K562 (cell line): ENCODE results near the gene PRSS1. TPM values are rescaled to one million over a fixed set of nuclear protein-coding genes. Genes with fewer than 3 reads are reported as not detected.

Experiments
- ATAC-seq: fragments of 200-7000 bp; cut with Tn5 transposase; 3 replicates; pipeline ENCODE4 v1.9.1; 2020; ENCODE audit warnings: moderate library complexity
- BruUV-seq: library from RNA; stranded (reverse); fragments of 400-500 nt; replicated peaks from 2 replicates; lab custom pipeline; 2021; lab: Mats Ljungman, UMichigan
- CTCF ChIA-PET: fragments of 300-600 bp; formaldehyde crosslinking; extraction: SDS; loops from one replicate; lab custom pipeline; 2021; ENCODE audit warnings: low intra/inter-chr PET ratio; lab: Yijun Ruan, JAX
- POLR2A ChIA-PET: fragments of 300-600, 350-650 bp; sonication (Branson Sonifier 250); formaldehyde crosslinking; extraction: SDS; loops from one replicate; lab custom pipeline; 2021; ENCODE audit warnings: antibody characterized with exemption, inconsistent platforms; lab: Yijun Ruan, JAX
- DNase-seq, 4 experiments: peaks; one replicate each; pipeline versions ENCODE4 v3.0.0 to v3.0.0-alpha.2; 2011 to 2018; ENCODE audit warnings: low spot score in 3 of 4, mixed read lengths in 3 of 4; ENCODE audit errors: extremely low read depth in 1 of 4
- FAIRE-seq: peaks from 2 replicates; lab custom pipeline; 2011; peaks lifted over from hg19 to GRCh38; lab: Jason Lieb, UNC
- H2AFZ ChIP-seq: 2 replicates; pipeline ENCODE4 v1.6.0; 2011; ENCODE audit warnings: low read depth, low read length, control low read depth, inconsistent platforms
- H3K27ac ChIP-seq: fragments of 200-600 bp; 3 replicates; pipeline ENCODE4 v1.8.0; 2011; ENCODE audit warnings: low read depth, mild to moderate bottlenecking, control low read depth, inconsistent platforms, low read length, moderate library complexity, mixed read lengths; ENCODE audit errors: extremely low read depth
- H3K27me3 ChIP-seq, 2 experiments: fragments of 300-600 bp in 1 of 2; 2 replicates in 1 of 2; 3 replicates in 1 of 2; pipeline versions ENCODE4 v1.6.0 to v1.8.0; 2011; ENCODE audit warnings: inconsistent platforms in 2 of 2, low read length in 2 of 2, mild to moderate bottlenecking in 1 of 2, mixed read lengths in 1 of 2, moderate library complexity in 1 of 2; ENCODE audit not compliant: control insufficient read depth in 2 of 2, insufficient read depth in 2 of 2
- H3K36me3 ChIP-seq: fragments of 300-600 bp; 3 replicates; pipeline ENCODE4 v1.8.0; 2011; ENCODE audit warnings: mild to moderate bottlenecking, low read length, inconsistent platforms; ENCODE audit not compliant: control insufficient read depth, insufficient read depth
- H3K4me1 ChIP-seq, 2 experiments: fragments of 200-600 bp in 1 of 2; replicated peaks in 1 of 2; 2 replicates in 1 of 2; 3 replicates in 1 of 2; pipeline versions ENCODE4 v1.5.1 to v1.8.0; 2011; ENCODE audit warnings: inconsistent platforms in 2 of 2, low read length in 2 of 2, mild to moderate bottlenecking in 1 of 2, mixed read lengths in 1 of 2, moderate library complexity in 1 of 2; ENCODE audit not compliant: control insufficient read depth in 2 of 2, insufficient read depth in 2 of 2
- H3K4me2 ChIP-seq: 2 replicates; pipeline ENCODE4 v1.6.1; 2011; ENCODE audit warnings: low read length, control low read depth, inconsistent platforms, mixed read lengths; ENCODE audit not compliant: insufficient read depth
- H3K4me3 ChIP-seq: fragments of 200-600 bp; sonication (generic), shearing (Covaris generic); 2 replicates; pipeline ENCODE4 v1.5.1; 2016; ENCODE audit warnings: control low read depth, inconsistent platforms
- H3K79me2 ChIP-seq: fragments of 200-600 bp; 3 replicates; pipeline ENCODE4 v1.8.0; 2011; ENCODE audit warnings: low read length, inconsistent platforms; ENCODE audit not compliant: control insufficient read depth, insufficient read depth
- H3K9ac ChIP-seq, 2 experiments: 2 replicates each; pipeline versions ENCODE4 v1.6.0 to v1.6.1; 2011; ENCODE audit warnings: low read depth in 2 of 2, low read length in 2 of 2, control low read depth in 1 of 2, inconsistent platforms in 1 of 2, mild to moderate bottlenecking in 1 of 2, mixed read lengths in 1 of 2; ENCODE audit not compliant: insufficient read depth in 1 of 2
- H3K9me1 ChIP-seq: one replicate; pipeline ENCODE4 v1.6.0; 2011; ENCODE audit warnings: inconsistent platforms, mild to moderate bottlenecking, low read length, moderate library complexity; ENCODE audit not compliant: control insufficient read depth, insufficient read depth
- H3K9me3 ChIP-seq: replicated peaks from 2 replicates; pipeline ENCODE4 v1.5.1; 2011; ENCODE audit warnings: low read depth, low read length, inconsistent platforms; ENCODE audit not compliant: control insufficient read depth, insufficient read depth
- H4K20me1 ChIP-seq: replicated peaks from 2 replicates; pipeline ENCODE4 v1.6.1; 2011; ENCODE audit warnings: low read length, inconsistent platforms, mixed read lengths; ENCODE audit not compliant: control insufficient read depth, insufficient read depth
- MECOM ChIP-seq: fragments of 250-450 bp; sonication (Bioruptor Pico); IDR thresholded peaks from 2 replicates; pipeline ENCODE4 v1.8.0; 2022; ENCODE audit warnings: inconsistent platforms
- NUFIP1 ChIP-seq: fragments of 450-650 bp; IDR thresholded peaks from 2 replicates; pipeline ENCODE4 v1.6.1; 2018; ENCODE audit not compliant: partially characterized antibody
- TFE3 ChIP-seq: fragments of 450-650 bp; formaldehyde crosslinking; IDR thresholded peaks from 2 replicates; pipeline ENCODE4 v1.4.0; 2020; ENCODE audit warnings: mild to moderate bottlenecking, mixed read lengths
- ZKSCAN8 ChIP-seq: fragments of 200-800 bp; sonication (Bioruptor generic); IDR thresholded peaks from 2 replicates; pipeline ENCODE4 v1.6.1; 2016; ENCODE audit warnings: missing genetic modification characterization, missing compliant biosample characterization
- ZNF217 ChIP-seq: sonication (generic); formaldehyde crosslinking; IDR thresholded peaks from 2 replicates; pipeline ENCODE4 v1.8.0; 2022; ENCODE audit warnings: mild to moderate bottlenecking, missing genetic modification reagents
- WGBS: fragments of 100-300 bp; shearing (Covaris generic); methylation state at CpG from one replicate; pipeline ENCODE4 v1.1.6; 2016; ENCODE audit warnings: low coverage, mixed read lengths; ENCODE audit not compliant: insufficient coverage; ENCODE audit errors: missing lambda C conversion rate; 5-methylcytosine and 5-hydroxymethylcytosine counted together
- in situ Hi-C: fragments of 300-500 bp; cut with MboI; formaldehyde crosslinking; loops from 4 replicates; pipeline ENCODE4 v1.15.0; 2018; ENCODE audit warnings: inconsistent platforms, mixed read lengths
- intact Hi-C: fragments of 100-400 bp; cut with micrococcal nuclease; formaldehyde crosslinking; loops from 2 replicates; pipeline ENCODE4 v1.14.2; 2022
- polyA plus RNA-seq, 8 experiments: library from polyadenylated mRNA; depleted of rRNA in 4 of 8; stranded (reverse) in 5 of 8; unstranded in 3 of 8; fragments of >200 nt; fragmentation: Nextera tagmentation in 2 of 8; fragmentation: Illumina TruSeq in 1 of 8; extraction: Ambion mirVana in 2 of 8; extraction: Trizol in 1 of 8; gene quantifications; 2 replicates each; pipeline versions ENCODE4 v1.2.1 to v1.2.3, GENCODE V29; 2011 to 2014; ENCODE audit warnings: inconsistent platforms in 1 of 8, missing spikeins in 1 of 8
- total RNA-seq, 7 experiments: library from RNA; depleted of rRNA in 6 of 7; stranded (reverse); fragments of >200 nt in 6 of 7; fragmentation: Illumina TruSeq in 2 of 7; extraction: Trizol in 2 of 7; gene quantifications; 2 replicates each; pipeline versions ENCODE4 v1.2.1 to v1.2.3, GENCODE V29; 2011 to 2021; ENCODE audit warnings: low replicate concordance in 1 of 7
- TF ChIP-seq, protein P1 (sequence below): fragments of 250-450 bp; sonication (Bioruptor Pico); IDR thresholded peaks from 2 replicates; pipeline ENCODE4 v1.8.0; 2021; ENCODE audit warnings: moderate library complexity, mild to moderate bottlenecking, inconsistent platforms
- TF ChIP-seq, protein P2 (sequence below): IDR thresholded peaks from 2 replicates; pipeline ENCODE4 v1.6.1; 2011; ENCODE audit not compliant: insufficient read length; ENCODE audit errors: extremely low read depth

Gene PRSS1
- total and polyA plus RNA-seq, 9 of the 15 experiments (the other 6 are each of a cell fraction or from before 2014, with no cell fraction given): 0.07 to 6.6 (median 0.20) TPM; not detected in 6

- CTCF ChIA-PET: no interaction called here
- Histone ChIP-seq H2AFZ (no peak overlapping the region), H3K27me3 (peaks cover 0 to 33% of the 10 kb centered on the region in 2 experiments; a peak in 3 of 5 replicates), H4K20me1 (no peaks in the 10 kb centered on the region; the same call in 1 of the 2 replicates)
- TF ChIP-seq ZNF217 (CRISPR knock-in tag) (no peak), MECOM (CRISPR knock-in tag) (no peak), TFE3 (no peak), ZKSCAN8 (no peak), NUFIP1 (no peak)
- TF ChIP-seq, protein P1, sequence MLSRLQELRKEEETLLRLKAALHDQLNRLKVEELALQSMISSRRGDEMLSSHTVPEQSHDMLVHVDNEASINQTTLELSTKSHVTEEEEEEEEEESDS: no peak
- TF ChIP-seq, protein P2, sequence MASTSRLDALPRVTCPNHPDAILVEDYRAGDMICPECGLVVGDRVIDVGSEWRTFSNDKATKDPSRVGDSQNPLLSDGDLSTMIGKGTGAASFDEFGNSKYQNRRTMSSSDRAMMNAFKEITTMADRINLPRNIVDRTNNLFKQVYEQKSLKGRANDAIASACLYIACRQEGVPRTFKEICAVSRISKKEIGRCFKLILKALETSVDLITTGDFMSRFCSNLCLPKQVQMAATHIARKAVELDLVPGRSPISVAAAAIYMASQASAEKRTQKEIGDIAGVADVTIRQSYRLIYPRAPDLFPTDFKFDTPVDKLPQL: no peak
- TF ChIP-seq, all 486 proteins: peak for 0
- FAIRE-seq (no peak), DNase-seq (no peak), ATAC-seq (no peak)
- H3K27ac ChIP-seq: no peak overlapping the region
- no peak overlapping the region for H3K4me3 ChIP-seq
- H3K4me1 ChIP-seq: no peaks in the 10 kb centered on the region; a peak in 1 of 5 replicates
- intact Hi-C loops (no loop called here), in situ Hi-C loops (no loop called here)
- H3K9ac ChIP-seq: no peak overlapping the region
- no peak overlapping the region for H3K4me2 ChIP-seq
- no peaks in the 10 kb centered on the region for H3K9me3 ChIP-seq
- POLR2A ChIA-PET: interaction anchor here (0.7 to 1.1 kb wide), 4 partner anchors 10 to 273 kb away, joined by 3 read pairs; no protein-coding TSS in a partner anchor
- no peaks in the 10 kb centered on the region for H3K9me1 ChIP-seq
- WGBS: 4% methylated on average over 4 of the region's 4 CpGs
- no peaks in the 10 kb centered on the region for H3K79me2 ChIP-seq
- H3K36me3 ChIP-seq: no peaks in the 10 kb centered on the region
- no TSS peak for BruUV-seq
Observed at GRCh38 chr7:142773937-142774744, 24.9 kb downstream of the PRSS1 start.
